HEK293T (cell line): ENCODE data around the gene LNPEP.

Experiments used
- ARNT ChIP-seq: fragments of 450-650 bp; IDR thresholded peaks from 2 replicates; pipeline ENCODE4 v1.6.1; 2017; ENCODE audit warnings: mild to moderate bottlenecking
- BHLHE40 ChIP-seq: fragments of 450-650 bp; IDR thresholded peaks from 2 replicates; pipeline ENCODE4 v1.6.1; 2016; ENCODE audit warnings: mild to moderate bottlenecking, moderate library complexity, borderline replicate concordance
- CTBP1 ChIP-seq: fragments of 450-650 bp; IDR thresholded peaks from 2 replicates; pipeline ENCODE4 v1.6.1; 2016; ENCODE audit warnings: borderline replicate concordance
- ELF4 ChIP-seq: fragments of 450-650 bp; IDR thresholded peaks from 2 replicates; pipeline ENCODE4 v1.6.1; 2017; ENCODE audit warnings: antibody characterized with exemption
- FOXA1 ChIP-seq: fragments of 450-650 bp; IDR thresholded peaks from 2 replicates; pipeline ENCODE4 v1.6.1; 2016; ENCODE audit warnings: mild to moderate bottlenecking
- FOXK2 ChIP-seq: fragments of 450-650 bp; IDR thresholded peaks from 2 replicates; pipeline ENCODE4 v1.6.1; 2016; ENCODE audit warnings: mild to moderate bottlenecking
- FOXM1 ChIP-seq: fragments of 450-650 bp; IDR thresholded peaks from 2 replicates; pipeline ENCODE4 v1.6.1; 2017; ENCODE audit warnings: mild to moderate bottlenecking, borderline replicate concordance
- HDGF ChIP-seq: fragments of 450-650 bp; IDR thresholded peaks from 2 replicates; pipeline ENCODE4 v1.6.1; 2017; ENCODE audit warnings: antibody characterized with exemption, borderline replicate concordance
- LEF1 ChIP-seq: fragments of 450-650 bp; IDR thresholded peaks from 2 replicates; pipeline ENCODE4 v1.6.1; 2017; ENCODE audit warnings: mild to moderate bottlenecking, borderline replicate concordance
- SP1 ChIP-seq: fragments of 450-650 bp; IDR thresholded peaks from 2 replicates; pipeline ENCODE4 v1.6.1; 2017
- SUZ12 ChIP-seq: fragments of 450-650 bp; IDR thresholded peaks from 2 replicates; pipeline ENCODE4 v1.6.1; 2016; ENCODE audit warnings: mild to moderate bottlenecking

DNA sequence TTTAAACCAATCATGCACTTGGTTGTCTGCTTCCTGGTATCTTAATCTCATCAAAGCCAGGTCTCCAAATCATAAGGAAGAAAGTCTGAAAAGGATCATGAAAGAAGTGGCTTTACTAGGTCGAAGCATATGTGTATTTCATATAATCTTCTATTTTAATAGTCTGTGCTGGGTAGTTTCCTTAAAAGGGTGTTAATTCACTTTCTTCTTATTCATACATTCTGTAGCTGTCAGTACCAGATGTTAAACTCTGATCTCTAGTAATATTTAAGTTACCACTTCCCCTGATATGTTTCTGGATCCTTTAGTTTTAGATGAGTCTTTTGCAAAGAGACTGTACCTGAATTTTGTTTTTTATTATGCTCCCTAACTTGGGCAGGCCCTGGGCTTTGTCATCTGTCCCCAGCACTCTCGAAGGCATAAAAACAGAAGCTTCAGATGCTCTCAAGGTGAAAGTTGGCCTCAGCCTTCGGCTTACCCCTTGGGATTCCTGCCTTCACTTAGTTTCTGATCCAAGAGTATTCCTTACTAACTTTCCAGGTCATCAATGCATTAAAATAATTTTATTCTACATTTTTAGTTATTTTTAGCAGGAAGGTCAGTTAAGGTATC, 15.0 kb upstream of the LNPEP start:
- TF ChIP-seq HDGF: no peak
- no peak for TF ChIP-seq CTBP1
- TF ChIP-seq ELF4: no peak
- TF ChIP-seq SP1: no peak
- no peak for TF ChIP-seq FOXK2
- no peak for TF ChIP-seq SUZ12
- TF ChIP-seq FOXM1: no peak
- no peak for TF ChIP-seq BHLHE40
- no peak for TF ChIP-seq FOXA1
- TF ChIP-seq ARNT: no peak
- no peak for TF ChIP-seq LEF1
